Loucy (cell line): ENCODE data around the gene MAN1B1.

Experiments
- H2AFZ ChIP-seq: fragments of 200-600 bp; sonication (generic); 2 replicates; pipeline ENCODE4 v1.6.0; 2016; ENCODE audit warnings: antibody characterized with exemption, mild to moderate bottlenecking, low read length, moderate library complexity
- H3F3A ChIP-seq: fragments of 200-600 bp; 2 replicates; pipeline ENCODE4 v1.6.0; 2016; ENCODE audit warnings: antibody characterized with exemption, low read depth, mild to moderate bottlenecking
- H3K27me3 ChIP-seq: fragments of 200-600 bp; sonication (generic); 2 replicates; pipeline ENCODE4 v1.6.1; 2014; ENCODE audit warnings: low read length, mild to moderate bottlenecking; ENCODE audit not compliant: insufficient read depth, poor library complexity, severe bottlenecking
- H3K36me3 ChIP-seq: fragments of 200-600 bp; sonication (generic); 2 replicates; pipeline ENCODE4 v1.6.1; 2016; ENCODE audit warnings: low read length; ENCODE audit not compliant: insufficient read depth
- H3K4me1 ChIP-seq: fragments of 200-600 bp; sonication (generic); 2 replicates; pipeline ENCODE4 v1.5.1; 2014; ENCODE audit warnings: low read length, mild to moderate bottlenecking; ENCODE audit not compliant: insufficient read depth, poor library complexity, severe bottlenecking
- H3K4me2 ChIP-seq: fragments of 200-600 bp; sonication (generic); 2 replicates; pipeline ENCODE4 v1.6.0; 2014; ENCODE audit warnings: antibody characterized with exemption, low read length, low read depth, mild to moderate bottlenecking; ENCODE audit not compliant: poor library complexity, severe bottlenecking
- H3K4me3 ChIP-seq: fragments of 200-600 bp; sonication (generic); 2 replicates; pipeline ENCODE4 v1.5.1; 2014; ENCODE audit warnings: low read length, mild to moderate bottlenecking, mixed read lengths; ENCODE audit not compliant: poor library complexity, severe bottlenecking
- H3K79me2 ChIP-seq: fragments of 200-600 bp; sonication (generic); 2 replicates; pipeline ENCODE4 v1.6.1; 2014; ENCODE audit warnings: low read length; ENCODE audit not compliant: insufficient read depth
- H3K9ac ChIP-seq: fragments of 200-600 bp; sonication (generic); 2 replicates; pipeline ENCODE4 v1.6.0; 2014; ENCODE audit warnings: mild to moderate bottlenecking, low read depth, low read length, moderate library complexity; ENCODE audit not compliant: poor library complexity, severe bottlenecking
- H3K9me2 ChIP-seq: fragments of 200-600 bp; sonication (generic); replicated peaks from 2 replicates; pipeline ENCODE4 v1.6.1; 2016; ENCODE audit warnings: low read depth, low read length, mixed read lengths
- H3K9me3 ChIP-seq: fragments of 200-600 bp; sonication (generic); 2 replicates; pipeline ENCODE4 v1.6.1; 2014; ENCODE audit warnings: mild to moderate bottlenecking, antibody characterized with exemption, low read length, low read depth; ENCODE audit not compliant: insufficient read depth
- H4K20me1 ChIP-seq: fragments of 200-600 bp; sonication (generic); 2 replicates; pipeline ENCODE4 v1.6.0; 2014; ENCODE audit warnings: antibody characterized with exemption, low read length, mild to moderate bottlenecking; ENCODE audit not compliant: insufficient read depth, poor library complexity, severe bottlenecking
- CTCF ChIP-seq: fragments of 200-600 bp; sonication (generic); conservative IDR thresholded peaks from 2 replicates; pipeline ENCODE4 v1.5.1; 2014; ENCODE audit warnings: mild to moderate bottlenecking, antibody characterized with exemption, low read length
- EZH2phosphoT487 ChIP-seq: fragments of 200-600 bp; IDR thresholded peaks from 2 replicates; pipeline ENCODE4 v1.6.1; 2018; ENCODE audit warnings: antibody characterized with exemption, mild to moderate bottlenecking, moderate library complexity, borderline replicate concordance

The MAN1B1 gene

DNA sequence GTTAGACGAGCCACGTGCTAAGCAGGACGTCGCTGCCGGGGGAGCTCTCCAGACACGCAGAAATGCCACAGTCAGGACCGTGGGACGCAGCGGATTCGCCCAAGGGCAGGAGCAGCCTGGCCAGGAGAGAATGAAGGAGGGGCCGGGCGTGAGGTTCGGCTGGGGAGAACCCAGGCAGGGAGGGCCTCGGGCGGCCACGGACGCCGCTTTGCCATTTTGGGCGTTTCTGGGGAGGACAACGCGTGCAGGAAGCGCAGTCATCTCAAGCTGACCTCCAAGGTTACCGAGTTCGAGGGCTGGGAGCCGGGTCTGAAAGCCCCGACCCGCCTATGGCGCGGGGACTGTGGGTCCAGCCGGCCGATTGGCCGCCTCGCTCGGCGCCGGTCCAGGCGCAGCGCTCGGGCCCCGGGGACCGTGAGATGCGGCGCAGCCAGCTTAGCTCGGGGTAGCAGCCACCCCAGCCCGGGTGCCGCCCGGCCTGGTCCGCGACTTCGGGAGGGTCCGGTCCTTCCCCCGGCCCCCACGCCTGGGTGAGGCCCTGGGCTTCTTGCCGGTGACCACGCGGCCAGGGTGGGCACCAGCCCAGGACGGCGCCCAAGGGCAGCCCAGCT, 760 bp upstream of the MAN1B1 start:
- H3K4me1 ChIP-seq, result peaks cover 20% of the 10 kb centered on the region
- TF ChIP-seq EZH2phosphoT487, result no peak
- TF ChIP-seq CTCF, result no peak
- peaks cover 37% of the 10 kb centered on the region for H3K79me2 ChIP-seq
- H2AFZ ChIP-seq, result peak overlapping the region; percentile 77
- H3K4me2 ChIP-seq, result peak overlapping the region; percentile 86
- H3K27me3 ChIP-seq, result no peaks in the 10 kb centered on the region
- H3K4me3 ChIP-seq, result peak overlapping the region; percentile 88
- no peaks in the 10 kb centered on the region for H4K20me1 ChIP-seq
- peak overlapping the region; percentile 77 for H3K9ac ChIP-seq
- no peaks in the 10 kb centered on the region for H3K9me2 ChIP-seq
- no peaks in the 10 kb centered on the region for H3K36me3 ChIP-seq
- no peaks in the 10 kb centered on the region for H3K9me3 ChIP-seq
- no peaks in the 10 kb centered on the region for H3F3A ChIP-seq

GRCh38 chr9:137087409-137087925, 682 bp downstream of the MAN1B1 start:
- Histone ChIP-seq H3K9me2 (no peaks in the 10 kb centered on the region), H3F3A (no peaks in the 10 kb centered on the region), H3K36me3 (no peaks in the 10 kb centered on the region), H4K20me1 (no peaks in the 10 kb centered on the region), H3K27me3 (no peaks in the 10 kb centered on the region), H3K4me3 (peak overlapping the region; percentile 88), H3K79me2 (peaks cover 39% of the 10 kb centered on the region), H3K9me3 (no peaks in the 10 kb centered on the region), H2AFZ (peak overlapping the region; percentile 87), H3K9ac (peak overlapping the region; percentile 92), H3K4me1 (peaks cover 20% of the 10 kb centered on the region), H3K4me2 (peak overlapping the region; percentile 85)
- TF ChIP-seq CTCF (no peak), EZH2phosphoT487 (no peak)

GRCh38 chr9:137088121-137088520, 1.3 kb downstream of the MAN1B1 start:
- Histone ChIP-seq H3K4me1 (peaks cover 20% of the 10 kb centered on the region), H3K9ac (peak overlapping the region; percentile 92), H3K4me2 (peak overlapping the region; percentile 85), H2AFZ (no peak overlapping the region), H3K36me3 (no peaks in the 10 kb centered on the region), H3K4me3 (peak overlapping the region; percentile 88), H3K9me3 (no peaks in the 10 kb centered on the region), H3K27me3 (no peaks in the 10 kb centered on the region), H3K79me2 (peaks cover 39% of the 10 kb centered on the region), H4K20me1 (no peaks in the 10 kb centered on the region), H3F3A (no peaks in the 10 kb centered on the region), H3K9me2 (no peaks in the 10 kb centered on the region)
- TF ChIP-seq CTCF (no peak), EZH2phosphoT487 (no peak)
